CD4-positive, alpha-beta T cell treated with Interleukin-17A for 4 hours (primary cell): ENCODE measurements around the gene ABCD1.
A peak's percentile ranks its signal among the peaks of the same experiment; 100 is the strongest.
"Not testable (repeated sequence)": the region's sequence is repeated elsewhere in the genome, so short reads cannot be mapped to it uniquely, and the experiment has no call there.

Experiments used
- DNase-seq: peaks from one replicate; pipeline ENCODE4 v3.0.0-alpha.2; 2020; ENCODE audit warnings: mixed read lengths

Gene ABCD1

DNA sequence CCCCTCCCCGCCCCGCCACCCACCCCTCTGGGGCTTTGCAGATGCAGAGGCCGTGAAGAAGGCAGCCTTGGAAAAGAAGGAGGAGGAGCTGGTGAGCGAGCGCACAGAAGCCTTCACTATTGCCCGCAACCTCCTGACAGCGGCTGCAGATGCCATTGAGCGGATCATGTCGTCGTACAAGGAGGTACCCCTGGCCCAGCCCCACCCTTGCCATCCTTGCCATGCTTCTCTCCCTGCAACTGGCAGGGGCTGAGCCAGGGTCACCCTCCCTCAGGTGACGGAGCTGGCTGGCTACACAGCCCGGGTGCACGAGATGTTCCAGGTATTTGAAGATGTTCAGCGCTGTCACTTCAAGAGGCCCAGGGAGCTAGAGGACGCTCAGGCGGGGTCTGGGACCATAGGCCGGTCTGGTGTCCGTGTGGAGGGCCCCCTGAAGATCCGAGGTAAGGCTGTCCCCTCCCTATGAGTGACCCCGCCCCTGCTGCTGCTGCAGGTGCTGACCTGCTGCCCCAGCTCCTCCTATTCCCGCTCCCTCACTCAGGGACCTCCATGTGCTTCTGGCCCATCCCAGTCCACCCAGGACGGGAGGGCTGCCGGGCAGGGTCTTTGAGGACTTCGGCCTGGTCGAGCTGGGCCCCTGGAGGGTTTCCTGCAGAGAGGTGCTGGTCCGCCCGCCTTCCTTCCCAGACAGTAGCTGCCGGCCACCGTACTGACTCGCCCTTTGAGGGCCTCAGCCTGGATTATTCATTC lies 11.6 kb downstream of the ABCD1 start:
- no peak for DNase-seq

GRCh38 chrX:153736871-153737441 lies 12.3 kb downstream of the ABCD1 start:
- DNase-seq, result no peak

GRCh38 chrX:153738056-153738605 lies 13.5 kb downstream of the ABCD1 start:
- DNase-seq, result no peak

DNA sequence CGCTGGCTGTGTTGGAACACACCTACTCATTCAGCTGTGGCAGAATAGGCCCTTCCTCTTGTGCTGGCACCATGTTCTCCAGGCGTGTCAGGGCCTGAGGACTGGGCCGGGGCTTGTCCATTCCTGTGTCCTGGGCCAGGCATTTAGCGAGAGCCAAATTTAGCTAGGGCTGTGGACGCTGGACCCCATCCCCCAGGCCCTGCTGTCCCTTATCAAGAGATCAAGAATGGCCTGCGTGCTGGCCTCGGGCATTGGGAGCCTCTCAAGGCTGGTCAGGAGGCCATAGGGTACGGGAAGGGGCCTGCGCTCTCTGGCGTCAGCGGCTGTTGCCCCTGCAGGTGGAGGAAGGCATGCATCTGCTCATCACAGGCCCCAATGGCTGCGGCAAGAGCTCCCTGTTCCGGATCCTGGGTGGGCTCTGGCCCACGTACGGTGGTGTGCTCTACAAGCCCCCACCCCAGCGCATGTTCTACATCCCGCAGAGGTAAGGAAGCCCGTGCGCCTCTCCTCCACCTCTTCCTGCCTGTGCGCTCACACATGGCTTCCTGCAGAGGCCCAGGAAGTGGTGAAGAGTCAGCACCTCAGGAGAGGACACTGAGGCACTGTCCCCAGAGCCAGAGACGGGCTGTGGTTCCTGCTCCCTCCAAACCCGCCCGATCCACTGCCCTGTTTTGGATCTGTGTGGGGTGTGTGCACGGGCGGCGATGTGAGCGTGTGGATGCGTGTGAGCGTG lies 15.3 kb downstream of the ABCD1 start:
- peak; percentile 66 for DNase-seq

DNA sequence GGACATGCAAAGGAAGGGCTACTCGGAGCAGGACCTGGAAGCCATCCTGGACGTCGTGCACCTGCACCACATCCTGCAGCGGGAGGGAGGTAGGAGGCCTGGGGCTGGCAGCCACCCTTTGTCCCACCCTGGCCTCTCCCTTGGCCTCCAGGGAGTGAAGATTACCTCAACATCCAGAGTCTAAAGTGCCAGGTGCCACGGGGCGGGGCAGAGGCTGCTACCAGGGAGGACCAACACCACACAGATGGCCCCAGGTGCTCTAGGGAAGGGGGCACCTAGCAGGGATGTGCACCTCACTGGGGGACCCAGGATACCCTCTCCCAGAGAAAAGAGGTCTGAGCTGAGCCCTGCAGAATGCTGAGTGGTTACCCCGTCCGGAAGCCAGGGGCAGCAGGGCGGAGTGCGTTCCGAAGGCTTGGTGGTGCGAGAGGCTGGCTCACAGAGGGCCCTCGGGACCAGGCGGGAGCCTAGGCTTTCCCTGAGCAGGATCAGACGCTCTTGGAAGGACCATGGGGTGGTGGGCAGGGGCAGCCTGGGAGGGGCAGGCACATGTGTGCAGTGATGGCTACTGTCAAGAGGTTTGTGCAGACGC lies 16.1 kb downstream of the ABCD1 start:
- no peak for DNase-seq

DNA sequence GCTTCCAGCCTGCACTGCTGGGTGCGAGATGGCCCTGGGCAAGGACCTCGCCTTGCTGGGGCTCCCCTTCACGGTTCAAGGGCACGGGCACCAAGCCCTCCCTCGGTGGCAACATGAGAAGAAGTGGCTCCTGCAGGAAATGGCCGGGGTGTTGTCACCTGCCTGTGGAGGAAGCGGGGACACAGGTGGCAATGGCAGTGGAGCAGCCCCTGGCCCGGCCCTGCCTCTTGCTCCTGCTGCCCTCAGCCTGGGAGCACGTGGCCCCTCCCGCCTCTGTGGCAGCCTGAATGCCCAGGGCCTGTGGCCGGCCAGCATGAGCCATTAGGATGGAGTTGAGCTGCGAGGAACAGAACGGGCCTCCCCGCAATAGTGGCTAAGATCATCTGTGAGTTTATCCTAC lies 16.8 kb downstream of the ABCD1 start:
- no peak for DNase-seq

- not testable (repeated sequence) for DNase-seq
Observed at GRCh38 chrX:153742111-153742510, 17.5 kb downstream of the ABCD1 start.

GRCh38 chrX:153742796-153743467 lies 18.3 kb downstream of the ABCD1 start:
- not testable (repeated sequence) for DNase-seq

- DNase-seq, result not testable (repeated sequence)
Observed at GRCh38 chrX:153743468-153744209, 19.0 kb downstream of the ABCD1 start.

GRCh38 chrX:153744210-153745066 lies 19.8 kb downstream of the ABCD1 start:
- DNase-seq, result peak; percentile 37

GRCh38 chrX:153745067-153745433 lies 20.4 kb downstream of the ABCD1 start:
- not testable (repeated sequence) for DNase-seq

- DNase-seq, result no peak
Observed at GRCh38 chrX:153746359-153746758, 21.7 kb downstream of the ABCD1 start.

DNA sequence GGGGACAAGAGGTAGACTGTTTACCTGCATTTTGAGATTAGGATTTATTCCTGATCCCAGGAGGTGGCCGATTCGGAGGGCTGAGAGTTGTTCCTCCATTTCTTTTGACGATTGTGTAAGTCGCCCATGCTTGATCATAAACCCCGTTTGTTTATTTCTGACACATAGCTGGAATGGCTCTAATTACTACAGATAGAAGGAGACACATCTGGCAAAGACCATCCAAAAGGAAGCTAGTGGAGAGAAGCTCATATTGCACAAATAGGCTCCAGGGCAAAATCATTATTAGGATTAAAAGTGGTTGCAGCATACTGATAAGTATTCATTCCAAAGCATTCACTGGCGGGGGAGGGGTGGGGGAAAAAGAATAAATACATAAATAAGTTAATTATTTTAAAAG lies 22.3 kb downstream of the ABCD1 start:
- DNase-seq, result not testable (repeated sequence)

DNA sequence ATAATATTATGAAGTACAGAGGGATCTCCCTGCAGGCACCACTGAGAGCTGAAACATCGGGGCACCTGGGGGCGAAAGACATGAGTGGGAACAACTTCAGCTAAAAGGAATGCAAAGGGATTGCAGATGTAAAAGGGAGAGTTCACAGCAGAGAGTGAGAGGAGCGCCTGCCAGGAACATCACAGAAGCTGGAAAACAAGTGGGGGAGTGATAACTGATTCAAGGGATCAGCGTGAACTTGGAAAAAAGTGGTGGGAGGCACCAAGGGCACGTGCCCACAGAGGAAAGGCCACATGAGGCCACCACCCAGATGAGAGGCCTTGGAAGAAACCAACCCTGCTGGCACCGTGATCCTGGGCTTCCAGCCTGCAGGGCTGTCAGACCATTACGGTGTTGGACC lies 24.4 kb downstream of the ABCD1 start:
- not testable (repeated sequence) for DNase-seq

DNA sequence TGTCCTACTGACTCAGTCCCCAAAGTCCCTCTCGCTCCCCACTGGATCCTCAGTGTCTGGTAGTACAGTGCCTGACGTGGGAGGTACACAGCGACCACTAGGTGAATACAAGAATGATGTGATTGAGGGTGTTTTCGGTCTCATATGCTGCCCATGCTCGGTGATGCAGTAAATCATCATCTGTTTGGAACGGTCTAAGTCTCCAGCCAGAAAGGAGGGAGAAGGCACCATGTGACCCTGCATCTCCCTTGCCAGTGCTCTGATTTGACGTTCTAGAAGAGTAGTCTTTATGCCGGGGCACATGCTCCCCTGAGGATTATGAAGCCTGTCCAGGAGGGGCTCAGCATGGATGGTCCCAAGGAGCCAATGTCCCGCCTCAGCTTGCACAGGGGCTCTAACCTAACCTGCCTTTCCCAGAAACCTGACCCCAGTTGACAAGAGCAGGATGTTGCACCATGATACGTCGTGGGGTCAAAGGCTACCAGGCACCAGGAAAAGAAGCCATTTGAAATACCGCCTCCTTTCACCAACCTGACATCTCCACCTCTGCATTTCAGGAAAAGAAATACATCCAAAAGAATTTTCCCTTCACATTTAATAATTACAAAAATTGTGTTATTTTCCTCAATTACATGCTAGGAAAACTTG lies 25.6 kb downstream of the ABCD1 start:
- no peak for DNase-seq

DNA sequence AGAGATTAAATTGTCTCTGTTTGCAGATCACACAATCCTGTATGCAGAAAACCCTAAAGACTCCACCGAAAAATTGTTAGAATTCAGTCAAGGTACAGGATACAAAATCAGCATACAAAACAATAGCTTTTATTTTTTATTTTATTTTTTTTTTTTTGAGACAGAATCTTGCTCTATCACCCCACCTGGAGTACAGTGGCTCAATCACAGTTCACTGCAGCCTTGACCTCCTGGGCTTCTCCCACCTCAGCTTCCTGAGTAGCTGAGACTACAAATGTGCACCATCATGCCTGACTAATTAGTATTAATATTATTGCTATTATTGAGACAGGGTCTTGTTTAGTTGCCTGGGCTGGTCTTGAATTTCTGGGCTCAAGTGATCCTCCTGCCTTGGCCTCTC lies 30.5 kb downstream of the ABCD1 start:
- DNase-seq, result no peak

DNA sequence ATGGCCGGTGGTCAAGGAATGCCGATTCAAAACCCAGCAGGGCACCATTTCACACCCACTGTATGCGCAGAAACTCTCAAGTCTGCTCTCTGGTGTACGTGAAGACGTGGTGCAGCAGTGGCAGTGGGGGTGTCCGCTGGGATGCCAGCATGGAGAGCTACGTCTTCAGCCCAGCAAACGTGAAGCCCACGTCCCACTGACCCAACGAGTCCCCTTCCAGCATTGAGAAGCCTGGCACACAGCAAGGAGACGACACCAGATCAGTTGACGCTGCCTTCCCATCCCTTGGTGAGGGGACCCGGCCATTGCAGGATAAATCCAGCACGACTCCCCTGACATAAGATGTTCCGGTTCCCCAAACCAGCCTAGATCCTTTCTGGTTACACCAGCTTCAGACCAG lies 37.2 kb downstream of the ABCD1 start:
- DNase-seq, result no peak

DNA sequence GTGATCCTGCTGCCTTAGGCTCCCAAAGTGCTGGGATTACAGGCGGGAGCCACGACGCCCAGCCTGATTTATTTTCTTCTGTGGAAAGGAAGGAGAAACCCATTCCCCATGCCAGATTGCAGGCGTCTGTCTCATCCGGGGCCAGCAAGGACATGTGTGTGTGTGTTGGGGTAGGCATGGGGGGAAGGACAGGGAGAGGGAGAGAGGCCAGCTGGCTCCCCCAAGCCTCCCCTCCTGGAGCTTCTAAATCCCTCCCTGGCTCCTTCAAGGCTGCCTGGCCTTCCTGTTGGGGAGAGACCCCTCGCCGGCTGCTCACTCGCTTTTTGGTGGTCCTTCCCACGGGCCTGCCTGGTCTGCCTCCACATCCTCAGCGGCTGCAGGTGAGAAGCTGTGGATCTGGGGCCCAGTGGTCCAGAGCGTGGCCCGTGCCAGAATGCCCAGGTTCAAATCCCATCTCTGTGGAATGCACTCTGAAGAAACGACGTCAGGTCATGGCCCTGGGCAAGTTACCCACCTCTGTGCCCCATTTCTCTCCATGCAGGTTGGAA lies 38.0 kb downstream of the ABCD1 start:
- peak; percentile 1 for DNase-seq

DNA sequence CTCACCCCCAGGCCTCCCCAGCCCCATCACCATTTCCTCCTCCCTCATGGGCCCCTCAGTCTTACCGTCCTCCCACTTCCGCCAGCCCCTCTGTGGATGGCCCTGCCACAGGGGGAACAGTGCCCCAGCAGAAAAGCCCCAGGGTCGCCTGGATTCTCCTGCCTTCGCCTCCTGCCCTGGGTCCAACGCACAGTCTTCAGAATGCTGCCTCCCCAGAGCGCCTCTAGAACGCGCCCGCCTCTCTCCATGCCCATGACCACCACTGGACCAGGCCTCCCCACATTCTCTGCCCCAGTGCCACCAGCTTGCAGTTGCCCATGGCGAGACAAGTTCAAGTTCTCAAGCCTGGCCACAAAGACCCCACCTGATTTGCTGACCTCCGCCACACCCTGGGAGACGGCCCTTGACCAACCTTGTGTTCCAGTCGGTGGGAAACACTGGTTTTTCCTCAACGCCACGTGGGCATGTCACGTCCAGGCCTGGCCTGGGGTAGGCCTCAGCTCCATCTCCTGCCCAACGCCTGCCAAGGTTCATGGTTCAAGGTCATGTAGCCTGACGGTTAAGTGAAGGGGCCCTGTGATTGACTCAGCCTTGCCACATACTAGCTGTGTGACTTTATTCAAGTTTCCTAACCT lies 38.8 kb downstream of the ABCD1 start:
- DNase-seq, result peak; percentile 2
